ENCODE measurements around the gene FAM210A. TPM values are rescaled to one million over a fixed set of nuclear protein-coding genes. Genes with fewer than 3 reads are reported as not detected.

The FAM210A gene
- total RNA-seq, 2 experiments from 2014 or later: 23.1 to 30.6 TPM

DNA sequence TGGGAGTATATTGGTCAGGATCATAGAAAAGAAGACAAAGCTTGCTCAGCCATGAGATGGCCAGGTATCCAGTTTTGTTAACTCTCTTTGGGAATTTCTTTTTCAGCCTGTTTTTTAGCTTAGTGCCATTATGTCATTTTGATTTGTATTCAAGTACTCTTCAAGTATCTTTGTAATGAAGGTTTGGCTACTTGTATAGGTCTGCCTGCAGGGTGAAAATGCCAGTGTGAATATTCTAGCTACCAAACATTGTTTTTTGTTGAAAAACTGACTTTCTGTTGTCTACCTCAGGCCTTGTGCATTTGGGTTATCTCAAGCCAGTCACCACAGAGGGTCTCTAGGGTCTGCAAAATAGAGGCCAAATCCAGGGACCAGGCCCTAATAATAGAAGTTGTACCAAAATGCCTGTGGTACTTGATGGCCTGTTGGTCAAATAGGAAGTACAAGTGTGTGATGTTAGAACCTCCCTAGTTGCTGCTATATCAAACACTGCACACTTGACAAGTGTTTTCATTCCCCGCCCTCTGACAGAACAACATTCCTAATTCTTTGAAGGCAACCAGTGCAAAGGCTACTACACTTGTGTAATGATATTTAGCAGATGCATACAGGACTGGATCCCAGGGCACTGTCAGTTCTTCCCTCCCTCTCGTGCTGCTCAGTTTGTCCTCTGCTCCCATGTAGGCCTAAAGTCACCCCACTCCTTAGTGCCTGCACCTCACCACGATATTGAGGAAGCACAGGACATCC lies 36.5 kb upstream of the FAM210A start:
- no peaks in the 10 kb centered on the region for H3K9me2 ChIP-seq (ENCODE audit: insufficient read depth, low read length)
- no peak overlapping the region for H3K4me2 ChIP-seq (ENCODE audit: low read length)
- no peaks in the 10 kb centered on the region for H3K4me1 ChIP-seq (ENCODE audit: insufficient read depth, low read length, poor library complexity, severe bottlenecking)
- BruUV-seq (replicated peaks): no TSS peak
- H3K4me3 ChIP-seq (ENCODE audit: low read depth, low read length, poor library complexity, severe bottlenecking): no peak overlapping the region
- no peaks in the 10 kb centered on the region for H3K79me2 ChIP-seq (ENCODE audit: insufficient read depth, low read depth, low read length)
- no peak overlapping the region for H3K27ac ChIP-seq (ENCODE audit: low read depth, low read length, poor library complexity, severe bottlenecking)
- H2AFZ ChIP-seq (ENCODE audit: low read length): no peak overlapping the region
- ChIA-PET POLR2A (interaction anchor here (0.6 kb wide), 1 partner anchor 20 kb away, joined by 3 read pairs; no protein-coding TSS in a partner anchor), CTCF (ENCODE audit: unreplicated experiment) (no interaction called here)
- H3K36me3 ChIP-seq (ENCODE audit: insufficient read depth, low read length): 0 out of 2 replicates have a peak, but pooled peaks cover 3% of the 10 kb centered on the region
- TF ChIP-seq, protein P1, sequence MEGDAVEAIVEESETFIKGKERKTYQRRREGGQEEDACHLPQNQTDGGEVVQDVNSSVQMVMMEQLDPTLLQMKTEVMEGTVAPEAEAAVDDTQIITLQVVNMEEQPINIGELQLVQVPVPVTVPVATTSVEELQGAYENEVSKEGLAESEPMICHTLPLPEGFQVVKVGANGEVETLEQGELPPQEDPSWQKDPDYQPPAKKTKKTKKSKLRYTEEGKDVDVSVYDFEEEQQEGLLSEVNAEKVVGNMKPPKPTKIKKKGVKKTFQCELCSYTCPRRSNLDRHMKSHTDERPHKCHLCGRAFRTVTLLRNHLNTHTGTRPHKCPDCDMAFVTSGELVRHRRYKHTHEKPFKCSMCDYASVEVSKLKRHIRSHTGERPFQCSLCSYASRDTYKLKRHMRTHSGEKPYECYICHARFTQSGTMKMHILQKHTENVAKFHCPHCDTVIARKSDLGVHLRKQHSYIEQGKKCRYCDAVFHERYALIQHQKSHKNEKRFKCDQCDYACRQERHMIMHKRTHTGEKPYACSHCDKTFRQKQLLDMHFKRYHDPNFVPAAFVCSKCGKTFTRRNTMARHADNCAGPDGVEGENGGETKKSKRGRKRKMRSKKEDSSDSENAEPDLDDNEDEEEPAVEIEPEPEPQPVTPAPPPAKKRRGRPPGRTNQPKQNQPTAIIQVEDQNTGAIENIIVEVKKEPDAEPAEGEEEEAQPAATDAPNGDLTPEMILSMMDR (conservative IDR thresholded peaks at IDR 0.05; ENCODE audit: low read length): no peak
- no peak for DNase-seq (ENCODE audit: low spot score)
- intact Hi-C loops (cut with micrococcal nuclease; ENCODE audit: unreplicated experiment): no loop called here
- H4K20me1 ChIP-seq (ENCODE audit: insufficient read depth, low read length): no peaks in the 10 kb centered on the region
- no peaks in the 10 kb centered on the region for H3K9me3 ChIP-seq (ENCODE audit: low read length)

DNA sequence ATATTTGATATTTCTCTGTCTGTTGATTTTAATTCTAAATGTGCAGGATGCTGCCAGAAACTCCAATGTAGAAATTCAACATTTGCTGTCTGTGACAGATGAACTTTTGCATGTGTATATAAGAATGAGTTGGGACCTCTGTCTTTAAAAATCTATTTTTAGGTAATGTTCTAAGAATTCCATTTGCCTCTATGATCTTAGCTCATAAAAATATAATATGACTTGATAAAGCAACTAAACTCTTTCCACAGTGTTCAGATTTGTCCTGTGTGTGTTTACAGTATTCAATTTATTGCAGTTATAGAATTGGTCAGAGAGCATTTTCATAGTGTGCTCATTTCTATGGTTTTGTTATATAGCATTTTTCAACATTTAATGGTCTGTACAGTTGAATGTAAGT lies 33.7 kb upstream of the FAM210A start:
- Histone ChIP-seq H3K27ac (ENCODE audit: low read depth, low read length, poor library complexity, severe bottlenecking) (no peak overlapping the region), H3K4me1 (ENCODE audit: insufficient read depth, low read length, poor library complexity, severe bottlenecking) (no peaks in the 10 kb centered on the region), H3K79me2 (ENCODE audit: insufficient read depth, low read depth, low read length) (no peaks in the 10 kb centered on the region), H4K20me1 (ENCODE audit: insufficient read depth, low read length) (no peaks in the 10 kb centered on the region), H3K4me3 (ENCODE audit: low read depth, low read length, poor library complexity, severe bottlenecking) (no peak overlapping the region), H3K9me3 (ENCODE audit: low read length) (no peaks in the 10 kb centered on the region), H2AFZ (ENCODE audit: low read length) (no peak overlapping the region), H3K36me3 (ENCODE audit: insufficient read depth, low read length) (peaks cover 31% of the 10 kb centered on the region), H3K9me2 (ENCODE audit: insufficient read depth, low read length) (no peaks in the 10 kb centered on the region), H3K4me2 (ENCODE audit: low read length) (no peak overlapping the region)
- ChIA-PET POLR2A (interaction anchor here (1.2 kb wide), 1 partner anchor 10 kb away, joined by 5 read pairs; no protein-coding TSS in a partner anchor), CTCF (ENCODE audit: unreplicated experiment) (no interaction called here)
- BruUV-seq (replicated peaks): no TSS peak
- DNase-seq (ENCODE audit: low spot score): no peak
- intact Hi-C loops (cut with micrococcal nuclease; ENCODE audit: unreplicated experiment): no loop called here
- TF ChIP-seq, protein P1 (conservative IDR thresholded peaks at IDR 0.05; ENCODE audit: low read length): no peak
- no peak for TF ChIP-seq EZH2phosphoT487 (IDR thresholded peaks at IDR 0.05; ENCODE audit: borderline replicate concordance, low read depth, low read length)

DNA sequence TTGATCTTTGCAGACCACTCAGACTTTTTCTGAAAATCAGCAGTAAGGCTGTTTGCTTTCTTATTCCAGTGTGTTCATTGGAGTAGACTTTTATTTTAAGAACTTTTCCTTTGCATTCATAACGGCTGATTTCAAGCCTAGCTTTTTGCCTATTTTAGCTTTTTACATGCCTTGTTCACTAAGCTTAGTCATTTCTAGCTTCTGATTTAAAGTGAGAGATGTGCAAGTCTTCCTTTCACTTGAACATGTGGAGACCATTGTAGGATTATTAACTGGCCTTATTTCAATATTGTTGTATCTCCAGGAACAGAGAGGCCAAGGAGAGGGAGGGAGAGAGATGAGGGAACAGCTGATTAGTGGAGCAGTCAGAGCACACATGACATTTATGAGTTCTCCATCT lies 32.3 kb upstream of the FAM210A start:
- ChIA-PET POLR2A (interaction anchor here (0.6 kb wide), 1 partner anchor 1192 kb away, joined by 3 read pairs; no protein-coding TSS in a partner anchor), CTCF (ENCODE audit: unreplicated experiment) (no interaction called here)
- Histone ChIP-seq H3K4me3 (ENCODE audit: low read depth, low read length, poor library complexity, severe bottlenecking) (no peak overlapping the region), H3K9me3 (ENCODE audit: low read length) (no peaks in the 10 kb centered on the region), H3K36me3 (ENCODE audit: insufficient read depth, low read length) (peaks cover 45% of the 10 kb centered on the region), H3K4me2 (ENCODE audit: low read length) (no peak overlapping the region), H3K79me2 (ENCODE audit: insufficient read depth, low read depth, low read length) (no peaks in the 10 kb centered on the region), H3K27ac (ENCODE audit: low read depth, low read length, poor library complexity, severe bottlenecking) (no peak overlapping the region), H3K9me2 (ENCODE audit: insufficient read depth, low read length) (no peaks in the 10 kb centered on the region), H4K20me1 (ENCODE audit: insufficient read depth, low read length) (no peaks in the 10 kb centered on the region), H3K4me1 (ENCODE audit: insufficient read depth, low read length, poor library complexity, severe bottlenecking) (no peaks in the 10 kb centered on the region), H2AFZ (ENCODE audit: low read length) (no peak overlapping the region)
- TF ChIP-seq EZH2phosphoT487 (IDR thresholded peaks at IDR 0.05; ENCODE audit: borderline replicate concordance, low read depth, low read length): no peak
- TF ChIP-seq, protein P1 (conservative IDR thresholded peaks at IDR 0.05; ENCODE audit: low read length): no peak
- BruUV-seq (replicated peaks): no TSS peak
- intact Hi-C loops (cut with micrococcal nuclease; ENCODE audit: unreplicated experiment): no loop called here
- no peak for DNase-seq (ENCODE audit: low spot score)
